ENCODE results near the gene TSKU. TPM values are rescaled to one million over a fixed set of nuclear protein-coding genes. Genes with fewer than 3 reads are reported as not detected.

TSKU gene
- total RNA-seq, 1 donor from 2014 or later: 29.9 TPM

GRCh38 chr11:76801736-76802135 is 18.6 kb downstream of the TSKU start:
- H3K27me3 Mint-ChIP-seq (ENCODE audit: unreplicated experiment): peaks cover 8% of the 10 kb centered on the region
- H3K9me3 Mint-ChIP-seq (ENCODE audit: unreplicated experiment): no peaks in the 10 kb centered on the region
- no peak overlapping the region for H3K27ac Mint-ChIP-seq (ENCODE audit: unreplicated experiment)
- peaks cover 11% of the 10 kb centered on the region for H3K4me1 Mint-ChIP-seq (ENCODE audit: unreplicated experiment)
- no peak overlapping the region for H3K4me3 Mint-ChIP-seq (ENCODE audit: unreplicated experiment)
- H3K36me3 Mint-ChIP-seq (ENCODE audit: low read depth, unreplicated experiment): no peaks in the 10 kb centered on the region
- TF ChIP-seq, protein P1, sequence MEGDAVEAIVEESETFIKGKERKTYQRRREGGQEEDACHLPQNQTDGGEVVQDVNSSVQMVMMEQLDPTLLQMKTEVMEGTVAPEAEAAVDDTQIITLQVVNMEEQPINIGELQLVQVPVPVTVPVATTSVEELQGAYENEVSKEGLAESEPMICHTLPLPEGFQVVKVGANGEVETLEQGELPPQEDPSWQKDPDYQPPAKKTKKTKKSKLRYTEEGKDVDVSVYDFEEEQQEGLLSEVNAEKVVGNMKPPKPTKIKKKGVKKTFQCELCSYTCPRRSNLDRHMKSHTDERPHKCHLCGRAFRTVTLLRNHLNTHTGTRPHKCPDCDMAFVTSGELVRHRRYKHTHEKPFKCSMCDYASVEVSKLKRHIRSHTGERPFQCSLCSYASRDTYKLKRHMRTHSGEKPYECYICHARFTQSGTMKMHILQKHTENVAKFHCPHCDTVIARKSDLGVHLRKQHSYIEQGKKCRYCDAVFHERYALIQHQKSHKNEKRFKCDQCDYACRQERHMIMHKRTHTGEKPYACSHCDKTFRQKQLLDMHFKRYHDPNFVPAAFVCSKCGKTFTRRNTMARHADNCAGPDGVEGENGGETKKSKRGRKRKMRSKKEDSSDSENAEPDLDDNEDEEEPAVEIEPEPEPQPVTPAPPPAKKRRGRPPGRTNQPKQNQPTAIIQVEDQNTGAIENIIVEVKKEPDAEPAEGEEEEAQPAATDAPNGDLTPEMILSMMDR (IDR thresholded peaks at IDR 0.05; ENCODE audit: unreplicated experiment): no peak
- no peak for DNase-seq (ENCODE audit: low spot score)

DNA sequence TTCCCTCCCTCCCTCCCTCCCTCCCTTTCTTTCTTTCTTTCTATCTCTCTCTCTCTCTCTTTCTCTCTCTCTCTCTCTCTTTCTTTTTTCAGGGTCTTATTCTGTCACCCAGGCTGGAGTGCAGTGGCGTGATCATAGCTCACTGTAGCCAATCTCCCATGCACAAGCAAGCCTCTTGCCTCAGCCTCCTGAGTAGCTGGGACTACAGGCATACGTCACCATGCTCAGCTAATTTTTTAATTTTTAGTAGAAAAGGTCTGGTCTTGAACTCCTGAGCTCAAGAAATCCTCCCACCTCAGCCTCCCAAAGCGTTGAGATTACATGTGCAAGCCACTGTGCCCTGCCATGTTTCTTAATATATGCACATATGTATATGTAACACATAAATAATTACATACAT is 19.0 kb downstream of the TSKU start:
- Mint-ChIP-seq H3K27me3 (ENCODE audit: unreplicated experiment) (peaks cover 11% of the 10 kb centered on the region), H3K36me3 (ENCODE audit: low read depth, unreplicated experiment) (no peaks in the 10 kb centered on the region), H3K4me1 (ENCODE audit: unreplicated experiment) (peaks cover 11% of the 10 kb centered on the region), H3K27ac (ENCODE audit: unreplicated experiment) (no peak overlapping the region), H3K9me3 (ENCODE audit: unreplicated experiment) (no peaks in the 10 kb centered on the region), H3K4me3 (ENCODE audit: unreplicated experiment) (no peak overlapping the region)
- TF ChIP-seq, protein P1 (IDR thresholded peaks at IDR 0.05; ENCODE audit: unreplicated experiment): no peak
- no peak for DNase-seq (ENCODE audit: low spot score)

DNA sequence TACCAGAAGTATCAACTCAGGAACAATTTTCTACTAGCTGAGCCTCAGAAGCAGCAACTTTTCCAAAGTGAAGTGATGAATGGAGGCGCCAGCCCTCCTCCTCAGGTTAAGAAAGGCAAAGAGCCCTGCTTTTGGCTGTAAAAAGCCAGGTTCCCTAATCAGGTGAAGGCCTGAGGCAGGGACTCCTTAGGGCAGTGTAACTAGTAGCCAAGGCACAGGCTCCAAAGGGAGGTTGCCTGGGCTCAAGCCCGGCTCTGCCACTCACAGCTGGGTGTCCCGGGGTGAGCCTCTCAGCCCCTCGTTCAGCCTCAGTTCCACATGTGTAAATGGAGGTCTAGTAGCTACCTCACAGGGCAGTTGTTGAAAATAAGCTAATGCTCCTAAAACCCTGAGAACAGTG is 19.5 kb downstream of the TSKU start:
- H3K36me3 Mint-ChIP-seq (ENCODE audit: low read depth, unreplicated experiment): no peaks in the 10 kb centered on the region
- no peak overlapping the region for H3K4me3 Mint-ChIP-seq (ENCODE audit: unreplicated experiment)
- H3K9me3 Mint-ChIP-seq (ENCODE audit: unreplicated experiment): no peaks in the 10 kb centered on the region
- peaks cover 11% of the 10 kb centered on the region for H3K27me3 Mint-ChIP-seq (ENCODE audit: unreplicated experiment)
- H3K4me1 Mint-ChIP-seq (ENCODE audit: unreplicated experiment): peaks cover 11% of the 10 kb centered on the region
- TF ChIP-seq, protein P1 (IDR thresholded peaks at IDR 0.05; ENCODE audit: unreplicated experiment): no peak
- no peak for DNase-seq (ENCODE audit: low spot score)
- H3K27ac Mint-ChIP-seq (ENCODE audit: unreplicated experiment): no peak overlapping the region

DNA sequence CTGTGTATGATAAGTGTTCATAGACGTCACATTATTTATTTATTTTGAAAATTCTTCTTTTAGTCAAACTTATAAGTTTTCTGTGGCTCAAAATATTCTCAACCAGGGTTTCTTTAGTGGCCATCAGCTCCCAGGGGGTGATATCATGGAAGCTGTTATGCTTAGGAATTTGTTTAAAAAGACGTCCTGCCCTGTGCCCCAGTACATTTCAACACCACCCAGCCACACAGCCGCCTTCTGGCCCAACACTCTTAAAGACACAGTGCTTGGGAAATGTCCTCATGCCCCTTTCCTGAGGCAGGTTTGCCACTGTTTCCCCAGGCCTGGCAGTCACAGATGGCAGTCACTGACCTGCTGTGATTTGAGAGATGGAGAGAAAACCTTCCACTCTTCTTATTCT is 19.9 kb downstream of the TSKU start:
- H3K4me1 Mint-ChIP-seq (ENCODE audit: unreplicated experiment): peaks cover 13% of the 10 kb centered on the region
- H3K4me3 Mint-ChIP-seq (ENCODE audit: unreplicated experiment): no peak overlapping the region
- no peak for DNase-seq (ENCODE audit: low spot score)
- H3K36me3 Mint-ChIP-seq (ENCODE audit: low read depth, unreplicated experiment): no peaks in the 10 kb centered on the region
- H3K27ac Mint-ChIP-seq (ENCODE audit: unreplicated experiment): no peak overlapping the region
- TF ChIP-seq, protein P1 (IDR thresholded peaks at IDR 0.05; ENCODE audit: unreplicated experiment): no peak
- H3K27me3 Mint-ChIP-seq (ENCODE audit: unreplicated experiment): peaks cover 10% of the 10 kb centered on the region
- H3K9me3 Mint-ChIP-seq (ENCODE audit: unreplicated experiment): no peaks in the 10 kb centered on the region

DNA sequence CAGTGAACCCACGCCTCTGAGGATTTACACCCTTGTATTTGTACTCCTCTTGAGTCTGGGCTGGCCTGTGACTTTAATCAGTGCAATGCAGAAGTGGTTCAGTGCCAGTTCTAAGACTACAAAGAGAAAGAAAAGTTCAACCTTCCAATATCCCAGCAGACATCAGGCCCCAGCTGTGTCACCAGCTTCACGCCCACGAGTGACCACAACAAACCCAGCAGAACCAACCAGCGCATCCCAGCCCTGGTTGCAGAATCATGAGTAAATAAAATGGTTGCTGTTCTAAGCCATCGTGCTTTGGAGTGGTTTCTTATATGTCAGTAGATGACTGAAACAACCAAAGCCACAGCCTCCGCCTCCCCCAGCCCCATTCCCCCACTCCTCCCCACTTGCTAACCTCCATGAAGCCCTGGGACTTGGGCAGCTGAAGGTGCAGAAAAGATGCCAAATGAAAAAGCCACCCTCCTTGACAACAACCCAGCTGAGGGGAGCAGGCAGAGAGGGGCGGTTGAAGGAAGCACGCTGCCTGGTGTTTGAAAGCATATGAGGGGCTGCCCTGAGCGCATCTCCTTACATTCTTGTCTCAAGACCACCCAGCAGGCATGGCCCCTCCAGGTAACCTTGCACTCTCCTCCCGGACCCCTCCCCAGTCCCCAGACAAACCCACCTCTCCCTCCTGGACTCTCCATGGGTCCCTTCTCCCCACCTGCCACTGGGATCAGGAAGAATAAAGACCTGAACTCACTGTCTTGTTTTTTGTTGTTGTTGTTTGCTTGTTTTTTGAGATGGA is 20.9 kb downstream of the TSKU start:
- H3K4me3 Mint-ChIP-seq (ENCODE audit: unreplicated experiment): no peak overlapping the region
- H3K4me1 Mint-ChIP-seq (ENCODE audit: unreplicated experiment): peaks cover 17% of the 10 kb centered on the region
- H3K9me3 Mint-ChIP-seq (ENCODE audit: unreplicated experiment): no peaks in the 10 kb centered on the region
- H3K27ac Mint-ChIP-seq (ENCODE audit: unreplicated experiment): no peak overlapping the region
- DNase-seq (ENCODE audit: low spot score): no peak
- H3K27me3 Mint-ChIP-seq (ENCODE audit: unreplicated experiment): peaks cover 6% of the 10 kb centered on the region
- H3K36me3 Mint-ChIP-seq (ENCODE audit: low read depth, unreplicated experiment): no peaks in the 10 kb centered on the region
- TF ChIP-seq, protein P1 (IDR thresholded peaks at IDR 0.05; ENCODE audit: unreplicated experiment): no peak

All from endothelial cell (in vitro differentiated cells).